ENCODE measurements around the gene PABPC4L. TPM values are rescaled to one million over a fixed set of nuclear protein-coding genes. Genes with fewer than 3 reads are reported as not detected.

Gene PABPC4L
- total and polyA plus RNA-seq, 4 donors, result 1.5 to 5.0 (median 2.9) TPM

GRCh38 chr4:134200811-134201215 lies 776 bp downstream of the PABPC4L start:
- peak overlapping the region; percentile 47 for H3K4me3 ChIP-seq (ENCODE audit: low read depth, low read length)
- WGBS (ENCODE audit: insufficient coverage), result 79% methylated on average over 9 of the region's 10 CpGs
- peaks cover 2% of the 10 kb centered on the region for H3K9me3 ChIP-seq (ENCODE audit: control insufficient read depth, insufficient read depth, low read length)
- H3K27ac ChIP-seq (ENCODE audit: low read depth, low read length), result peak overlapping the region; percentile 73
- DNase-seq (ENCODE audit: low read depth in 4 of 6, low spot score in 6 of 6), result no peak
- H3K36me3 ChIP-seq (ENCODE audit: control insufficient read depth, insufficient read depth, low read length), result no peaks in the 10 kb centered on the region
- peaks cover 2% of the 10 kb centered on the region for H3K27me3 ChIP-seq (ENCODE audit: control insufficient read depth, insufficient read depth, low read length)
- H3K4me1 ChIP-seq (ENCODE audit: control insufficient read depth, insufficient read depth, low read length), result peaks cover 8% of the 10 kb centered on the region

- Histone ChIP-seq H3K36me3 (ENCODE audit: control insufficient read depth, insufficient read depth, low read length) (no peaks in the 10 kb centered on the region), H3K27me3 (ENCODE audit: control insufficient read depth, insufficient read depth, low read length) (no peaks in the 10 kb centered on the region), H3K4me1 (ENCODE audit: control insufficient read depth, insufficient read depth, low read length) (no peaks in the 10 kb centered on the region), H3K4me3 (ENCODE audit: low read depth, low read length) (no peak overlapping the region), H3K27ac (ENCODE audit: low read depth, low read length) (no peak overlapping the region), H3K9me3 (ENCODE audit: control insufficient read depth, insufficient read depth, low read length) (peaks cover 1% of the 10 kb centered on the region)
- no CpG with 5 or more reads among the region's 1 CpG for WGBS (ENCODE audit: insufficient coverage)
- no peak for DNase-seq (ENCODE audit: low read depth in 4 of 6, low spot score in 6 of 6)
Measured at GRCh38 chr4:134189949-134190348, 11.6 kb downstream of the PABPC4L start.

- Histone ChIP-seq H3K27ac (ENCODE audit: low read depth, low read length) (no peak overlapping the region), H3K36me3 (ENCODE audit: control insufficient read depth, insufficient read depth, low read length) (no peaks in the 10 kb centered on the region), H3K4me1 (ENCODE audit: control insufficient read depth, insufficient read depth, low read length) (no peaks in the 10 kb centered on the region), H3K4me3 (ENCODE audit: low read depth, low read length) (no peak overlapping the region), H3K27me3 (ENCODE audit: control insufficient read depth, insufficient read depth, low read length) (no peaks in the 10 kb centered on the region), H3K9me3 (ENCODE audit: control insufficient read depth, insufficient read depth, low read length) (peaks cover 1% of the 10 kb centered on the region)
- no CpG with 5 or more reads among the region's 1 CpG for WGBS (ENCODE audit: insufficient coverage)
- no peak for DNase-seq (ENCODE audit: low read depth in 4 of 6, low spot score in 6 of 6)
Measured at GRCh38 chr4:134189480-134189879, 12.1 kb downstream of the PABPC4L start.

- Histone ChIP-seq H3K27me3 (ENCODE audit: control insufficient read depth, insufficient read depth, low read length) (no peaks in the 10 kb centered on the region), H3K27ac (ENCODE audit: low read depth, low read length) (no peak overlapping the region), H3K9me3 (ENCODE audit: control insufficient read depth, insufficient read depth, low read length) (peaks cover 2% of the 10 kb centered on the region), H3K36me3 (ENCODE audit: control insufficient read depth, insufficient read depth, low read length) (no peaks in the 10 kb centered on the region), H3K4me1 (ENCODE audit: control insufficient read depth, insufficient read depth, low read length) (no peaks in the 10 kb centered on the region), H3K4me3 (ENCODE audit: low read depth, low read length) (no peak overlapping the region)
- no peak for DNase-seq (ENCODE audit: low read depth in 4 of 6, low spot score in 6 of 6)
Measured at GRCh38 chr4:134178706-134179105, 22.9 kb downstream of the PABPC4L start.

GRCh38 chr4:134174271-134174670 lies 27.3 kb downstream of the PABPC4L start:
- no peak overlapping the region for H3K4me3 ChIP-seq (ENCODE audit: low read depth, low read length)
- DNase-seq (ENCODE audit: low read depth in 4 of 6, low spot score in 6 of 6), result no peak
- peaks cover 2% of the 10 kb centered on the region for H3K9me3 ChIP-seq (ENCODE audit: control insufficient read depth, insufficient read depth, low read length)
- no peaks in the 10 kb centered on the region for H3K36me3 ChIP-seq (ENCODE audit: control insufficient read depth, insufficient read depth, low read length)
- H3K27ac ChIP-seq (ENCODE audit: low read depth, low read length), result no peak overlapping the region
- H3K4me1 ChIP-seq (ENCODE audit: control insufficient read depth, insufficient read depth, low read length), result no peaks in the 10 kb centered on the region
- no peaks in the 10 kb centered on the region for H3K27me3 ChIP-seq (ENCODE audit: control insufficient read depth, insufficient read depth, low read length)
- WGBS (ENCODE audit: insufficient coverage), result no CpG with 5 or more reads among the region's 1 CpG

GRCh38 chr4:134160211-134160610 lies 41.4 kb downstream of the PABPC4L start:
- no peaks in the 10 kb centered on the region for H3K9me3 ChIP-seq (ENCODE audit: control insufficient read depth, insufficient read depth, low read length)
- H3K36me3 ChIP-seq (ENCODE audit: control insufficient read depth, insufficient read depth, low read length), result no peaks in the 10 kb centered on the region
- no peak for DNase-seq (ENCODE audit: low read depth in 4 of 6, low spot score in 6 of 6)
- no peak overlapping the region for H3K27ac ChIP-seq (ENCODE audit: low read depth, low read length)
- no CpG with 5 or more reads among the region's 2 CpGs for WGBS (ENCODE audit: insufficient coverage)
- no peaks in the 10 kb centered on the region for H3K4me1 ChIP-seq (ENCODE audit: control insufficient read depth, insufficient read depth, low read length)
- H3K4me3 ChIP-seq (ENCODE audit: low read depth, low read length), result no peak overlapping the region
- no peaks in the 10 kb centered on the region for H3K27me3 ChIP-seq (ENCODE audit: control insufficient read depth, insufficient read depth, low read length)

GRCh38 chr4:134154097-134154496 lies 47.5 kb downstream of the PABPC4L start:
- Histone ChIP-seq H3K9me3 (ENCODE audit: control insufficient read depth, insufficient read depth, low read length) (no peaks in the 10 kb centered on the region), H3K36me3 (ENCODE audit: control insufficient read depth, insufficient read depth, low read length) (no peaks in the 10 kb centered on the region), H3K4me3 (ENCODE audit: low read depth, low read length) (no peak overlapping the region), H3K27ac (ENCODE audit: low read depth, low read length) (no peak overlapping the region), H3K27me3 (ENCODE audit: control insufficient read depth, insufficient read depth, low read length) (no peaks in the 10 kb centered on the region), H3K4me1 (ENCODE audit: control insufficient read depth, insufficient read depth, low read length) (no peaks in the 10 kb centered on the region)
- no peak for DNase-seq (ENCODE audit: low read depth in 4 of 6, low spot score in 6 of 6)
- 100% methylated on average over 1 of the region's 4 CpGs for WGBS (ENCODE audit: insufficient coverage)

- no peaks in the 10 kb centered on the region for H3K27me3 ChIP-seq (ENCODE audit: control insufficient read depth, insufficient read depth, low read length)
- H3K4me3 ChIP-seq (ENCODE audit: low read depth, low read length), result no peak overlapping the region
- H3K36me3 ChIP-seq (ENCODE audit: control insufficient read depth, insufficient read depth, low read length), result no peaks in the 10 kb centered on the region
- H3K27ac ChIP-seq (ENCODE audit: low read depth, low read length), result no peak overlapping the region
- no peaks in the 10 kb centered on the region for H3K4me1 ChIP-seq (ENCODE audit: control insufficient read depth, insufficient read depth, low read length)
- no peak for DNase-seq (ENCODE audit: low read depth in 4 of 6, low spot score in 6 of 6)
- no peaks in the 10 kb centered on the region for H3K9me3 ChIP-seq (ENCODE audit: control insufficient read depth, insufficient read depth, low read length)
Measured at GRCh38 chr4:134147941-134148340, 53.6 kb downstream of the PABPC4L start.

Measured in spinal cord (tissue), 10 donors.